ENCODE results near the gene CCNK.

GRCh38 chr14:99508896-99509629 lies 27.9 kb downstream of the CCNK start:
- TF ChIP-seq, protein P1, sequence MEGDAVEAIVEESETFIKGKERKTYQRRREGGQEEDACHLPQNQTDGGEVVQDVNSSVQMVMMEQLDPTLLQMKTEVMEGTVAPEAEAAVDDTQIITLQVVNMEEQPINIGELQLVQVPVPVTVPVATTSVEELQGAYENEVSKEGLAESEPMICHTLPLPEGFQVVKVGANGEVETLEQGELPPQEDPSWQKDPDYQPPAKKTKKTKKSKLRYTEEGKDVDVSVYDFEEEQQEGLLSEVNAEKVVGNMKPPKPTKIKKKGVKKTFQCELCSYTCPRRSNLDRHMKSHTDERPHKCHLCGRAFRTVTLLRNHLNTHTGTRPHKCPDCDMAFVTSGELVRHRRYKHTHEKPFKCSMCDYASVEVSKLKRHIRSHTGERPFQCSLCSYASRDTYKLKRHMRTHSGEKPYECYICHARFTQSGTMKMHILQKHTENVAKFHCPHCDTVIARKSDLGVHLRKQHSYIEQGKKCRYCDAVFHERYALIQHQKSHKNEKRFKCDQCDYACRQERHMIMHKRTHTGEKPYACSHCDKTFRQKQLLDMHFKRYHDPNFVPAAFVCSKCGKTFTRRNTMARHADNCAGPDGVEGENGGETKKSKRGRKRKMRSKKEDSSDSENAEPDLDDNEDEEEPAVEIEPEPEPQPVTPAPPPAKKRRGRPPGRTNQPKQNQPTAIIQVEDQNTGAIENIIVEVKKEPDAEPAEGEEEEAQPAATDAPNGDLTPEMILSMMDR (IDR thresholded peaks at IDR 0.05): no peak
- no peak for TF ChIP-seq POLR2A (IDR thresholded peaks at IDR 0.05)
